Testis (tissue), 3 donors: Measurements from ENCODE around the gene CEACAM18. TPM values are rescaled to one million over a fixed set of nuclear protein-coding genes. Genes with fewer than 3 reads are reported as not detected.

Source experiments
- DNase-seq: peaks from one replicate; pipeline ENCODE4 v3.0.0-alpha.2; 2019
- H3K27ac ChIP-seq, 2 donors: fragments of 200-600 bp; sonication (generic); one replicate each; pipeline ENCODE4 v1.5.1; 2019
- H3K27me3 ChIP-seq: fragments of 200-600 bp; sonication (generic); one replicate; pipeline ENCODE4 v1.5.1; 2019
- H3K36me3 ChIP-seq: fragments of 200-600 bp; sonication (generic); one replicate; pipeline ENCODE4 v1.5.1; 2017; ENCODE audit warnings: low read depth; ENCODE audit errors: missing control alignments
- H3K4me1 ChIP-seq: fragments of 200-600 bp; sonication (generic); one replicate; pipeline ENCODE4 v1.5.1; 2019
- H3K4me3 ChIP-seq, 2 donors: fragments of 200-600 bp; sonication (generic); one replicate each; pipeline ENCODE4 v1.5.1; 2017 to 2019
- H3K9me3 ChIP-seq: fragments of 200-600 bp; sonication (generic); one replicate; pipeline ENCODE4 v1.5.1; 2017
- POLR2A ChIP-seq: fragments of 450-650 bp; IDR thresholded peaks from one replicate; pipeline ENCODE4 v1.6.1; 2017; ENCODE audit warnings: antibody characterized with exemption, mild to moderate bottlenecking, moderate library complexity
- WGBS, 2 donors: methylation state at CpG; one replicate each; pipeline ENCODE4 v1.1.5; 2018; 5-methylcytosine and 5-hydroxymethylcytosine counted together
- intact Hi-C: fragments of 100-400 bp; cut with DNase I; formaldehyde crosslinking; loops from one replicate; pipeline ENCODE4 v1.15.1; 2023; ENCODE audit warnings: low total_unique reads
- polyA plus RNA-seq: library from polyadenylated mRNA; stranded (reverse); fragments of 350-450 nt; fragmentation: Illumina TruSeq; extraction: RNeasy Lipid Tissue Mini Kit (QIAGEN cat#74804); gene quantifications from one replicate; pipeline ENCODE4 v1.2.3, GENCODE V29; 2014; ENCODE audit warnings: low read depth, low replicate concordance; ENCODE audit not compliant: insufficient read depth
- total RNA-seq, 2 donors: library from RNA; depleted of rRNA; stranded (reverse); fragments of >200 nt; gene quantifications; one replicate each; pipeline ENCODE4 v1.2.3, GENCODE V29; 2016
- TF ChIP-seq, protein P1 (sequence below), 3 experiments: fragments of 450-650 bp in 2 of 3; fragments of 200-600 bp in 1 of 3; sonication (generic) in 1 of 3; IDR thresholded peaks; one replicate each; pipeline ENCODE4 v1.5.1; 2016 to 2019; ENCODE audit warnings: antibody characterized with exemption in 3 of 3, mild to moderate bottlenecking in 2 of 3, moderate library complexity in 1 of 3

Gene CEACAM18
- total and polyA plus RNA-seq, 3 donors from 2014 or later: not detected

DNA sequence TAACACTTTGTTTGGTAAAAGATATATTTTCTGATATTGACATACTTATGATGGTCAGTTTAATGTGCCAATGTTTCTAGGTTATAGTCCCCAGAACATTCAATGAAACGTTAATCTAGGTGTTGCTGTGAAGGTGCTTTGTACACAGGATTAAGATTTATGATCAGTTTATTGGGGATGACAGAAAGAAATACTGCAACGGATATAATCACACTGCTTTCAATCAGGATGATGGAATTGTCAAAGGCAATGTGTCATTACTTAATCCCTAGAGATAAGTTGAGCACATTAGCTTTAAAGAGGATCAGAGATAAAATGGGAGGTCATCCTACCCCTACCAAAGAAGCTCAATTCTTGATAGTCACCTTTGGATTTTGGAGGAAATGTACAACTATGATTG is 35.6 kb downstream of the CEACAM18 start:
- H3K36me3 ChIP-seq: no peaks in the 10 kb centered on the region
- no peak overlapping the region for H3K4me3 ChIP-seq
- no peaks in the 10 kb centered on the region for H3K4me1 ChIP-seq
- no peak overlapping the region for H3K27ac ChIP-seq
- DNase-seq: no peak
- TF ChIP-seq, protein P1, sequence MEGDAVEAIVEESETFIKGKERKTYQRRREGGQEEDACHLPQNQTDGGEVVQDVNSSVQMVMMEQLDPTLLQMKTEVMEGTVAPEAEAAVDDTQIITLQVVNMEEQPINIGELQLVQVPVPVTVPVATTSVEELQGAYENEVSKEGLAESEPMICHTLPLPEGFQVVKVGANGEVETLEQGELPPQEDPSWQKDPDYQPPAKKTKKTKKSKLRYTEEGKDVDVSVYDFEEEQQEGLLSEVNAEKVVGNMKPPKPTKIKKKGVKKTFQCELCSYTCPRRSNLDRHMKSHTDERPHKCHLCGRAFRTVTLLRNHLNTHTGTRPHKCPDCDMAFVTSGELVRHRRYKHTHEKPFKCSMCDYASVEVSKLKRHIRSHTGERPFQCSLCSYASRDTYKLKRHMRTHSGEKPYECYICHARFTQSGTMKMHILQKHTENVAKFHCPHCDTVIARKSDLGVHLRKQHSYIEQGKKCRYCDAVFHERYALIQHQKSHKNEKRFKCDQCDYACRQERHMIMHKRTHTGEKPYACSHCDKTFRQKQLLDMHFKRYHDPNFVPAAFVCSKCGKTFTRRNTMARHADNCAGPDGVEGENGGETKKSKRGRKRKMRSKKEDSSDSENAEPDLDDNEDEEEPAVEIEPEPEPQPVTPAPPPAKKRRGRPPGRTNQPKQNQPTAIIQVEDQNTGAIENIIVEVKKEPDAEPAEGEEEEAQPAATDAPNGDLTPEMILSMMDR (IDR thresholded peaks at IDR 0.05): no peak
- TF ChIP-seq POLR2A: no peak
- 48 to 56% methylated on average over 2 of the region's 2 CpGs for WGBS, 2 donors
- intact Hi-C loops: no loop called here
- no peaks in the 10 kb centered on the region for H3K27me3 ChIP-seq
- no peaks in the 10 kb centered on the region for H3K9me3 ChIP-seq

DNA sequence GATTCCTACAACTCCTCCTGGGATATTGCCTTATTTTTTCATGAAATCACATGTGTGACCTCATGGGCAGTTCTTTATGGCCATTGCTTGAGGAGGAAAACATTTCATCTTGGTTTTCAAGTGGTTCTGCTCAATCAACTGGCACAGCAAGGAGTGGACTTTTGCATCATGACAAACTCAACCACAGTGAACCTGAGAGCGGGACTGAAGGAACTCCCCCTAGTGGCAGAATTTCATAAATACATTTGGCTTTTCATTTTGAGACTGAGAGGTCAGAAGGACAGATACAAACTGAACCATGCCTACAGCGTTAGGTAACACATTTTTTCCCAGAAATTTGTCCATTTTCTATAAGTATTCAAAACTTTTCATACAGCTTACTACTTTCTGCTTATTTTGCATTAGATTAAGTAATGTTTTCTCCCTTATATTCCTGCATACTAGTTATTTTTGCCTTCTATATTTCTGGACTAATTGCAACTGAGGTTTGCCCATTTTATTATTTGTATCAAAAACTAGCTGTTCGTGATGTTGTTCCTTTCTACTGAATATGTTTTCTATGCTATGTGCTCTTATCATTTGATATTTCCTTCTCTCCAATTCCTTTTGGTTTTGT is 36.6 kb downstream of the CEACAM18 start:
- Histone ChIP-seq H3K4me3 (no peak overlapping the region), H3K36me3 (no peaks in the 10 kb centered on the region), H3K27me3 (no peaks in the 10 kb centered on the region), H3K27ac (no peak overlapping the region), H3K9me3 (no peaks in the 10 kb centered on the region), H3K4me1 (no peaks in the 10 kb centered on the region)
- DNase-seq: no peak
- intact Hi-C loops: no loop called here
- 22 to 26% methylated on average over 3 of the region's 3 CpGs for WGBS, 2 donors
- TF ChIP-seq, protein P1 (IDR thresholded peaks at IDR 0.05): peak; percentile 27 to 91 (median 61)
- TF ChIP-seq POLR2A: no peak

DNA sequence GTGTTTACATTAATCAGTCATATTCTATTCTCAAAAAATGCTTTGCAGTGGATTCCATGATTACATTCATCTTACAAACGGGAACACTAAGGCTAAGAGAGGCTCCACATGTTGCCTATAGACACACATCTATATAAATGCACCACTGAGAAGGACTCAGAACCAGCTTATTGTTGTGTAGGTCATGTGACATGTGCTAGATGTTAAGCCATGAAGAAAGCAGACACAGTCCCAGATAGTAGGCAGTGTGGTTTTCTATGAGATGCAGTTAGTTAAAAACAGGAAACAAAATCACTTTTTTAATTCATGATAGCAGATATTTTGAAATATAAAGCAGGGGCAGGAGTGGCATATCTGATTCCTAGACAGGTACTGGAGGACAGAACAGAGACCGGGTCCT is 42.4 kb downstream of the CEACAM18 start:
- Histone ChIP-seq H3K36me3 (no peaks in the 10 kb centered on the region), H3K4me1 (no peaks in the 10 kb centered on the region), H3K27ac (no peak overlapping the region), H3K4me3 (no peak overlapping the region), H3K9me3 (no peaks in the 10 kb centered on the region), H3K27me3 (no peaks in the 10 kb centered on the region)
- no peak for DNase-seq
- TF ChIP-seq, protein P1 (IDR thresholded peaks at IDR 0.05): no peak
- no peak for TF ChIP-seq POLR2A
- intact Hi-C loops: no loop called here
- WGBS, 2 donors: 47 to 69% methylated on average over 2 of the region's 2 CpGs

DNA sequence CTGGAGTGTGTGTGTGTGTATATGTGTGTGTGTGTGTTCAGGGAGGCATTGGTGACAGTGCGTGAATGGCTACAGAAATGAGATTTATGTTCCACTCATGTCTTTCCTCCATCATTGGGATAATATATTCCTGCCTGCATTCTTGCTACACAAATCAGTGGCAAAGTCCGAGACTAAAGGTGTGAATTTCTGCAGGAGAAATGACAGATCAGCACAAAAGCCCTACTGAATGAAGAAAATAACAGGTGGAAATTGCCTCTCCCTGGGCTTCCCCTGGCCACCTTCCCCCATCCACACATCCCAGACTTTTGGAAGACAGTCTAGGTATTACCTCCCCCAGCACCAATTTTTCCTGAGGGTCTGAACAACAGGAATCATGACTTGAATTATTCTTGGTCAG is 43.0 kb downstream of the CEACAM18 start:
- Histone ChIP-seq H3K27me3 (no peaks in the 10 kb centered on the region), H3K27ac (no peak overlapping the region), H3K9me3 (no peaks in the 10 kb centered on the region), H3K4me1 (no peaks in the 10 kb centered on the region), H3K4me3 (no peak overlapping the region), H3K36me3 (no peaks in the 10 kb centered on the region)
- 68 to 85% methylated on average over 2 of the region's 2 CpGs for WGBS, 2 donors
- TF ChIP-seq, protein P1 (IDR thresholded peaks at IDR 0.05): no peak
- no peak for TF ChIP-seq POLR2A
- no peak for DNase-seq
- intact Hi-C loops: no loop called here

DNA sequence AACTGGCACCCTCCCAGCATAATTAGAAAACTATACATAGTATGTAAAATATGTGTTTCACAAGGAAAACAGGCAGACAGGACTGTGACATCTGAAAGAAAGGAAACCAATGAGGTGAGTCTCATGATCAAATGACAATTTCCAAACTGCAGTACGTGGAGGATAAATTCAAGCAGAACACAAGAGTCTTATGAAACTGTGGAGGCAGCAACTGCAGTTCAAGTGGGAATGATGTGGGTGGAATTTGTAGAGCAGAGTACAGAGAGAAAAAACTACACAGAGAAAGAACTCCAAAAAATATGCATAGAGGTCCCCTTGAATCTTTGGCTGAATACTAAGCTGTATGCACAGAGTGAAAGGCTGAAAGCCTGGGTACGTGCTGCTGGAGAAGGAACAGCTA is 43.4 kb downstream of the CEACAM18 start:
- H3K27ac ChIP-seq: no peak overlapping the region
- H3K4me1 ChIP-seq: no peaks in the 10 kb centered on the region
- H3K4me3 ChIP-seq: no peak overlapping the region
- H3K9me3 ChIP-seq: no peaks in the 10 kb centered on the region
- H3K27me3 ChIP-seq: no peaks in the 10 kb centered on the region
- WGBS, 2 donors: 64 to 70% methylated on average over 2 of the region's 2 CpGs
- no peaks in the 10 kb centered on the region for H3K36me3 ChIP-seq
- no peak for DNase-seq
- TF ChIP-seq, protein P1 (IDR thresholded peaks at IDR 0.05): no peak
- TF ChIP-seq POLR2A: no peak
- intact Hi-C loops: no loop called here
